ENCODE results near the gene OR52E4. TPM values are rescaled to one million over a fixed set of nuclear protein-coding genes. Genes with fewer than 3 reads are reported as not detected.

The OR52E4 gene
- total and polyA plus RNA-seq, 10 of the 15 experiments (the other 5 are each of a cell fraction or from before 2014, with no cell fraction given) = not detected

DNA sequence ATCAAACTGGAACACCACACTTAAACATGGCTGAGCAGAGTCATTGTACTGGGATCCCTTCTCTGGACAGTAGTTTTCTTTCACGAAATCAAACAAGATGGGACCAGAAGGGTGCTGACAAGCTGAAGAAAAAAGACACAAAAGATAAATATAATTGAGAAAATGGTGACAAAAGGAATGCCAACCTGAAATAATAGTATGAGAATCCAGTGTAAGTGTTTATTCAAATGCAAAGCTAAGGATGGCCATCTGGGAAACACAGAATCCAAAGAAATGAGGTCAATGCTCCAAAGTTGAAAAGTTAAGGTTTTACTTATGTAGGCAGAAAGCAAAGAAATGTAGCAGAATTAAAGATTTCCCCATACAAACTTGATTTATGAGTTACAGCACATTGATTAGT is 7.2 kb downstream of the OR52E4 start:
- Histone ChIP-seq H3K4me1 (ENCODE audit: control insufficient read depth, insufficient read depth, low read length) (no peaks in the 10 kb centered on the region), H3K27me3 (replicated peaks in 1 of 2; ENCODE audit: control insufficient read depth in 2 of 2, insufficient read depth in 2 of 2, low read length in 1 of 2) (no peaks in the 10 kb centered on the region), H2AFZ (ENCODE audit: control insufficient read depth, low read depth, low read length) (no peak overlapping the region), H4K20me1 (ENCODE audit: control insufficient read depth, insufficient read depth) (no peaks in the 10 kb centered on the region), H3K4me2 (ENCODE audit: control insufficient read depth, insufficient read depth) (no peak overlapping the region), H3K27ac (ENCODE audit: control insufficient read depth, insufficient read depth) (no peak overlapping the region), H3K9ac (ENCODE audit: control insufficient read depth, insufficient read depth, low read length) (no peak overlapping the region), H3K9me3 (replicated peaks; ENCODE audit: control insufficient read depth, insufficient read depth, low read length) (no peaks in the 10 kb centered on the region), H3K79me2 (ENCODE audit: control insufficient read depth, insufficient read depth, low read length) (no peaks in the 10 kb centered on the region), H3K4me3 (no peak overlapping the region), H3K36me3 (ENCODE audit: control insufficient read depth in 2 of 2, insufficient read depth in 2 of 2, low read length in 1 of 2) (no peaks in the 10 kb centered on the region)
- BruUV-seq (replicated peaks) = no TSS peak
- 0% methylated on average over 1 of the region's 1 CpG for WGBS (ENCODE audit: insufficient coverage, insufficient replicate concordance, low lambda C conversion rate, missing lambda C conversion rate)
- ChIA-PET RAD21 (ENCODE audit: unreplicated experiment) (interaction anchor here (1.0 kb wide), 1 partner anchor 56 kb away, joined by 3 read pairs; no protein-coding TSS in a partner anchor), SMC1A (ENCODE audit: uncharacterized antibody, unreplicated experiment) (interaction anchor here (0.6 to 2.0 kb wide), 3 partner anchors 78 to 655 kb away, joined by 4 to 6 read pairs (median 4); partner anchors contain the start of gene OR52N2), POLR2A (no interaction called here), CTCF (interaction anchor here (1.1 kb wide), 1 partner anchor 203 kb away, joined by 4 read pairs; the partner anchor contains the start of gene TRIM5)
- DNase-seq (ENCODE audit: low read depth, low spot score) = no peak
- no peak for FAIRE-seq
- in situ Hi-C loops (cut with MboI) = no loop called here
- no peak for ATAC-seq
- TF ChIP-seq, protein P1, sequence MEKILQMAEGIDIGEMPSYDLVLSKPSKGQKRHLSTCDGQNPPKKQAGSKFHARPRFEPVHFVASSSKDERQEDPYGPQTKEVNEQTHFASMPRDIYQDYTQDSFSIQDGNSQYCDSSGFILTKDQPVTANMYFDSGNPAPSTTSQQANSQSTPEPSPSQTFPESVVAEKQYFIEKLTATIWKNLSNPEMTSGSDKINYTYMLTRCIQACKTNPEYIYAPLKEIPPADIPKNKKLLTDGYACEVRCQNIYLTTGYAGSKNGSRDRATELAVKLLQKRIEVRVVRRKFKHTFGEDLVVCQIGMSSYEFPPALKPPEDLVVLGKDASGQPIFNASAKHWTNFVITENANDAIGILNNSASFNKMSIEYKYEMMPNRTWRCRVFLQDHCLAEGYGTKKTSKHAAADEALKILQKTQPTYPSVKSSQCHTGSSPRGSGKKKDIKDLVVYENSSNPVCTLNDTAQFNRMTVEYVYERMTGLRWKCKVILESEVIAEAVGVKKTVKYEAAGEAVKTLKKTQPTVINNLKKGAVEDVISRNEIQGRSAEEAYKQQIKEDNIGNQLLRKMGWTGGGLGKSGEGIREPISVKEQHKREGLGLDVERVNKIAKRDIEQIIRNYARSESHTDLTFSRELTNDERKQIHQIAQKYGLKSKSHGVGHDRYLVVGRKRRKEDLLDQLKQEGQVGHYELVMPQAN (conservative IDR thresholded peaks at IDR 0.05) = no peak
- intact Hi-C loops (cut with micrococcal nuclease; ENCODE audit: unreplicated experiment) = loop anchor here (10.0 kb wide), 1 partner anchor 427 kb away; no protein-coding TSS in a partner anchor

DNA sequence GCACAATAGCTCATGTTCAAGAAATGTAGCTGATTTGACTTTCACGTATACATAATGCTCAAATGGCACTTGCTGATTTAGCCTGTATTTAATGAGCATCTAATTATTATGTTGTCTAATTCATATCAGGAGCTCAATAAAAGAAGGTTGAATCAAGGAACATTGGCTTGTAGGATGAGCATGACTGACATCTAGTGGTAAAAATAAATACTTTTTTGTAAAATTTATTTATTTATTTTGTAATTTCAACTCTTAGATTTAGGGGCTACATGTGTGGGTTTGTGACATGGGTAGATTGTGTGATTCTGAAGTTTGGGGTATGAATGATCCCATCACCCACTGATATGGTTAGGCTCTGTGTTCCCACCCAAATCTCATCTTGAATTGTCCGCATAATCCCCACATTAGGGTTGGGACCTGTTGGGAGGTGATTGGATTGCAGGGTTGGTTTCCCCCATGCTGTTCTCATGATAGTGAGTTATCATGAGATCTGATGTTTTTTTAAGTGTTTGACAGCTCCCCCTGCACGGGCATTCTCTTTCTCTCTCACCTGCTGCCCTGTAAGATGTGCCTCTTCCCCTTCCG is 10.9 kb downstream of the OR52E4 start:
- in situ Hi-C loops (cut with MboI) = no loop called here
- POLR2A ChIA-PET = no interaction called here
- CTCF ChIA-PET = interaction anchor here (0.6 to 1.4 kb wide), 21 partner anchors 9 to 1262 kb away, joined by 3 to 19 read pairs (median 4); partner anchors contain the start of genes OR52N2, TRIM22 and TRIM5
- no TSS peak for BruUV-seq (replicated peaks)
- TF ChIP-seq SMC3 (IDR thresholded peaks at IDR 0.05; ENCODE audit: borderline replicate concordance, low read length) (peak; percentile 35; the same call in 1 of the 2 replicates), ESRRA (IDR thresholded peaks at IDR 0.05; ENCODE audit: low read length) (no peak), RAD21 (IDR thresholded peaks at IDR 0.05; ENCODE audit: insufficient read depth, low read depth, low read length) (peak; percentile 53)
- TF ChIP-seq, protein P2, sequence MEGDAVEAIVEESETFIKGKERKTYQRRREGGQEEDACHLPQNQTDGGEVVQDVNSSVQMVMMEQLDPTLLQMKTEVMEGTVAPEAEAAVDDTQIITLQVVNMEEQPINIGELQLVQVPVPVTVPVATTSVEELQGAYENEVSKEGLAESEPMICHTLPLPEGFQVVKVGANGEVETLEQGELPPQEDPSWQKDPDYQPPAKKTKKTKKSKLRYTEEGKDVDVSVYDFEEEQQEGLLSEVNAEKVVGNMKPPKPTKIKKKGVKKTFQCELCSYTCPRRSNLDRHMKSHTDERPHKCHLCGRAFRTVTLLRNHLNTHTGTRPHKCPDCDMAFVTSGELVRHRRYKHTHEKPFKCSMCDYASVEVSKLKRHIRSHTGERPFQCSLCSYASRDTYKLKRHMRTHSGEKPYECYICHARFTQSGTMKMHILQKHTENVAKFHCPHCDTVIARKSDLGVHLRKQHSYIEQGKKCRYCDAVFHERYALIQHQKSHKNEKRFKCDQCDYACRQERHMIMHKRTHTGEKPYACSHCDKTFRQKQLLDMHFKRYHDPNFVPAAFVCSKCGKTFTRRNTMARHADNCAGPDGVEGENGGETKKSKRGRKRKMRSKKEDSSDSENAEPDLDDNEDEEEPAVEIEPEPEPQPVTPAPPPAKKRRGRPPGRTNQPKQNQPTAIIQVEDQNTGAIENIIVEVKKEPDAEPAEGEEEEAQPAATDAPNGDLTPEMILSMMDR (IDR thresholded peaks at IDR 0.05 in 2 of 3, conservative IDR thresholded peaks at IDR 0.05 in 1 of 3; ENCODE audit: control insufficient read depth in 2 of 3, extremely low read depth in 1 of 3, insufficient read depth in 1 of 3, low read depth in 3 of 3, low read length in 3 of 3) = peak; percentile 8 to 38 (median 22); a peak in 4 of 6 replicates
- H3K27me3 ChIP-seq (replicated peaks in 1 of 2; ENCODE audit: control insufficient read depth in 2 of 2, insufficient read depth in 2 of 2, low read length in 1 of 2) = no peaks in the 10 kb centered on the region
- no peak overlapping the region for H2AFZ ChIP-seq (ENCODE audit: control insufficient read depth, low read depth, low read length)
- intact Hi-C loops (cut with micrococcal nuclease; ENCODE audit: unreplicated experiment) = loop anchor here (2.0 to 5.0 kb wide), 4 partner anchors 83 to 769 kb away; partner anchors contain the start of gene OR52N2
- RAD21 ChIA-PET (ENCODE audit: unreplicated experiment) = interaction anchor here (0.6 to 1.4 kb wide), 13 partner anchors 73 to 846 kb away, joined by 3 to 13 read pairs (median 3); partner anchors contain the start of genes OR52N2 and TRIM5
- H3K9me3 ChIP-seq (replicated peaks; ENCODE audit: control insufficient read depth, insufficient read depth, low read length) = no peaks in the 10 kb centered on the region
- H4K20me1 ChIP-seq (ENCODE audit: control insufficient read depth, insufficient read depth) = no peaks in the 10 kb centered on the region
- WGBS (ENCODE audit: insufficient coverage, insufficient replicate concordance, low lambda C conversion rate, missing lambda C conversion rate) = 53% methylated on average over 4 of the region's 4 CpGs
- no peaks in the 10 kb centered on the region for H3K36me3 ChIP-seq (ENCODE audit: control insufficient read depth in 2 of 2, insufficient read depth in 2 of 2, low read length in 1 of 2)
- SMC1A ChIA-PET (ENCODE audit: uncharacterized antibody, unreplicated experiment) = interaction anchor here (0.7 to 1.3 kb wide), 14 partner anchors 16 to 565 kb away, joined by 3 to 10 read pairs (median 4); partner anchors contain the start of gene TRIM5
- DNase-seq (ENCODE audit: low read depth, low spot score) (peak; percentile 0), FAIRE-seq (no peak), ATAC-seq (no peak; the same call in 2 of the 3 replicates)
- no peak overlapping the region for H3K9ac ChIP-seq (ENCODE audit: control insufficient read depth, insufficient read depth, low read length)
- H3K79me2 ChIP-seq (ENCODE audit: control insufficient read depth, insufficient read depth, low read length) = no peaks in the 10 kb centered on the region
- no peak overlapping the region for H3K4me3 ChIP-seq
- no peaks in the 10 kb centered on the region for H3K4me1 ChIP-seq (ENCODE audit: control insufficient read depth, insufficient read depth, low read length)
- H3K4me2 ChIP-seq (ENCODE audit: control insufficient read depth, insufficient read depth) = no peak overlapping the region
- no peak overlapping the region for H3K27ac ChIP-seq (ENCODE audit: control insufficient read depth, insufficient read depth)

Data from GM12878 (cell line).